Non-pigmented ciliary epithelial cell (primary cell): ENCODE results near the gene PIM2.

ENCODE experiments used
- DNase-seq: peaks from one replicate; pipeline ENCODE4 v3.0.0-alpha.2; 2010; ENCODE audit warnings: low read depth

PIM2 gene

DNA sequence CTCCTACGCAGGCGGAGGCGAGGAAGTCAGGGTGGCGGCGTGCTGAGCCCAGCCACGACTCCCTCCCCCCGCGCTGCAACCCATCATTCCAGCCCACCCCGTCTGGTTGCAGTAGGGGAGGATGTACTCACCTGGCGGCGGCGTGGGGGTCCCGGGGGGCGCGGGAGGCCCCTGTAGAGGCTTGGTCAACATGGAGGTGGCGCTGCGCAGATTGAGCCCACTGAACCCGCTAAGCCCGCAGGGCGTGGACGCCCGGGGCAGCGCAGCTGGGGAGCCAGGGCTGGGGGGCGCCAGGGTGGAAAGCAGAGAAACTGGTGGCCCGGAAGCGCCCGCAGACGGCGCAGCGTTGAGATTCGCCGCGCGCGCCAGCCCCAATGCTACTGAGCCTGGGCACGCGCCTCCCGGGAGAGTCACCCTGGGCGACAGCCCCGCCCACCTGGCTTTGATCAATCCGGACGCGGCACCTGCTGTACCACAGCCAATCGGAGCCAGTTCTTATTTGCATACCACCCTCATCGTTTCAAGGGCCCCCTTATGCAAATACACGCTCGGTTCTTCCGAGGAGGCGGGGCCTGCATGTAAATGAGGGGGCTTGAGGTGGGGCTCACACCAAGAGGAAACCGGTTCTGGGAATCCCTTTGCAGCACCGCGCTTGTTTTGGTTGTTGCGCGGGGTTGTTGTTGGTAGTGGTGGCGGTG, at the start of gene PIM2:
TSS of gene PIM2 (minus strand) at position 382 of the 698 bp plus-strand sequence. CDS start at position 192, 190 bp downstream.
- no peak for DNase-seq

- no peak for DNase-seq
Measured at GRCh38 chrX:48968377-48968776, 49.6 kb upstream of the PIM2 start.

GRCh38 chrX:48966796-48967579, 48.2 kb upstream of the PIM2 start:
- no peak for DNase-seq

- no peak for DNase-seq
Measured at GRCh38 chrX:48965959-48966358, 47.1 kb upstream of the PIM2 start.

GRCh38 chrX:48961585-48962091, 42.8 kb upstream of the PIM2 start:
- no peak for DNase-seq

DNA sequence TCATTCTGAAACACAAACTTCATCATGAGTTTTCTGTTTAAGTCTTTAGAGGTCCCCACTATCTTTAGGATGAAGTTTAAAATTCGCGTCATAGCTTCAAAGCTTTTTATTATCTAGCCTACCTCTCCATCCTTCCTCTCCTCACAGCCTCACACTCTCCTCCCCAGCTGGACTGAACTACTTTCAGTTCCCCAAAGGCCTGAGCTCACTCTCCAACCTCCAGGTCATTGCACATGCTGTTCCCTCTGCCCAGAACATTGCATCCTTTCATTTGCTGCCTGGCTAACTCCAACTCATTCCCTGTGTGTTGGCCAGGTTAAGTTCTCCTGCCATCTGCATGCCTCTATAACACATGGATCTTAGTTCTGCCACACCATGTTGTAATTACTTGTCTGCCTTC, 41.5 kb upstream of the PIM2 start:
- no peak for DNase-seq

GRCh38 chrX:48958635-48959094, 39.8 kb upstream of the PIM2 start:
- DNase-seq, result no peak

DNA sequence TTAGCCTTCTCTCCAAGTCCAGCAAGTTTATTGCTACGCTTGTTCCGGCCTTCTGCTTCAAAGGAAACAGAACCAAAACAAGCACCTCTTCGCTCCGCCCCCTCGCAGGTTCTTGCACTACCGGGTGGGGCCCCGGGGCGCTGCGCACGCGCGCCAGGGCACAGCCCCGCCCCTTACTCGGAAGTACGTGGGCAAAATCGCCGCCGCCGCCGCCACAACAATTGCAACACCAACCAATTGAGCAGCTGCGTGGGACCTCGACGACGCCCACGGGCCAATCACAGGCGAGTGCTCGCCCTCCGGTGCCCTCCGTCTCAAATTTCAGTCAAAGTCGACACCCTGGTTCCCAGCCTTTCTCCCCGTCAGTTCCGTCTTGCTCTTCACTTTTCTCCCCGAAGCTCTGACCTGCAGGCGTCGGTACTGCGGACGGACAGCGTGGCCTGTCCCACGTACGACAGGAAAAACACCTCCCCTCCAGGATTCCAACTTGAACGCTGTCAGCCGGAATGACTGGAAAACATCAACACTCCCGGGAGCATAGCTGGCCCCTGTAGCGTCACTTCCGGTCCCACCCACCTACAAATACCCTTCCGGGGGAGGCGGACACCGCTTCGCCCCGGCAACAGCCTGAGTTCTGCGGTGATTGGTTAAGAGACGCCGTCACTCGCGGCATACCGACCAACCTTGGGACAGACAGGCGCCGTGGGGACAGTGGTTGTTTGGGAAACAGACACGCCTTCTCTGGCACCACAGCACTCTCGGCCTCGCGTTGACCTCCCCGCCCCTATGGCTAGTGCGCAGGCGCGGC, 39.2 kb upstream of the PIM2 start:
- peak; percentile 85 for DNase-seq

- DNase-seq, result no peak
Measured at GRCh38 chrX:48957477-48957826, 38.6 kb upstream of the PIM2 start, which contains the start of gene OTUD5. TSS of gene OTUD5 (minus strand) at chrX:48957607. CDS start at chrX:48957570, 37 bp downstream.

DNA sequence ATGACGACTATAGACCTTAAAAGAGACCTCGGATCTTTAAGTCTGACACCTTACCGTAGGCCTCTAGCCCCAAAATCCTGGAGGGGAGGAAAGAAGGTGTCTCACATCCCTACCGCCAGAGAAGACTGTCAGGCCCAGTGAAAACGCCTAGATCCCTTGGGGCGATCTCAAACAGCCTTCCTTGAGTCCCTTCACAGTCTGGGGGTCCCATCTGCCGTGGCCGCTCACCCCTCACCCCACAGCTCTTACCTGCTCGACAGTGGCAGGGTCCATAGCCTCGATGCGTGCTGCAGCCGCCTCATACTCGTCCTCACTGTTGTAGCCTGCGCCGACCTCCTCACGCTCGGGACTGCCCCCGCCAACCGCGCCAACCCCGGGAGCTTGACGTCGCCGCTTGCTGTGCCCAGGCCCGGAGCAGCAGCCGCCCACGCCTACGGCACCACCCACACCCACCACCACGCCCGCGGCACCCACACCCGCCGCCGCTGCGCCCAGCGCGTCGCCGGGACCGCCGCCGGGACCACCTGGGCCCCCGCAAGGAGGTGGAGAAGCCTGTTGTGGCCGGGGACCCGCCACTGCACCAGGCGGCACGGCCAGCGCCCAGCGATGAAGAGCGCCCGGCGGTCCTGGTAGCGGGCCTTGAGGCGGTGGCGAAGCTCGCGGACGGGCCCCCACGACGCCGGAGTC, 38.0 kb upstream of the PIM2 start:
- no peak for DNase-seq

- no peak for DNase-seq
Measured at GRCh38 chrX:48948589-48948988, 29.8 kb upstream of the PIM2 start.

DNA sequence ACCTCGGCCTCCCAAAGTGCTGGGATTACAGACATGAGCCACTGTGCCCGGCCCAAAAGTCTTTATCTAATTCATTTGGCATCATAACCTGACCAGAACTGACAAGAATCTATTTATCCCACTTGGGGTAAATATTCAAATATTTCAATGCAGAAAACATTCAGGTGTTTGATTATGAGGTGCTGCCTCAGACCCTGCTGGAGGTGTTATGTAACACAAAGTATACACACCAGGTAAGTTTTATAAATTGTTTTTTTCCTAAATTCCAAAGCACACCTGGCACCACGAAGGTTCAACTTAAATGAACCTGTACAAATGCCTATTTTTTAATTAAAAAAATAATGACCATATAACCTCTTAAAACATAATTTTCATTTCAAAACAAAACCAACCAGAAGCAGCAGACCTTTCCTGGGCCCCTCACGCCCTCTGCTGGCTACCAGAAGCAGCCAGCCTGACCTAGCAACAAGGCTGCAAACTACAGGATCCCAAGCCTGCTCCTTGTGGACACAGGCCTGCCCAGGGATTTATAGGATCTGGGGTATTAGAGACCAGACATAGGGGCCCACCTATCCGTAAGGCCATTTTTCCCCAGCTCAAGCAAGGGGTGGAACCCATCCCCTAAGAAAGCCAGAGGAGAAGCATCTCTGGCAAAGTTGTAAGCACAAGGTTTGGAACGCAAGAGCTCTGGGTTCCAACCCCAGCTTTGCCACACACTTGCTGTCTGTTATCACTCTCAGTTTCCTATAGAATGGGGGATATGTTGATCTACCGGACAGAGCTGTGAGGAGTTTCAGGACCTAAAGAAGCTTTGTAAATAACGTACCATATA, 26.9 kb upstream of the PIM2 start:
- no peak for DNase-seq

DNA sequence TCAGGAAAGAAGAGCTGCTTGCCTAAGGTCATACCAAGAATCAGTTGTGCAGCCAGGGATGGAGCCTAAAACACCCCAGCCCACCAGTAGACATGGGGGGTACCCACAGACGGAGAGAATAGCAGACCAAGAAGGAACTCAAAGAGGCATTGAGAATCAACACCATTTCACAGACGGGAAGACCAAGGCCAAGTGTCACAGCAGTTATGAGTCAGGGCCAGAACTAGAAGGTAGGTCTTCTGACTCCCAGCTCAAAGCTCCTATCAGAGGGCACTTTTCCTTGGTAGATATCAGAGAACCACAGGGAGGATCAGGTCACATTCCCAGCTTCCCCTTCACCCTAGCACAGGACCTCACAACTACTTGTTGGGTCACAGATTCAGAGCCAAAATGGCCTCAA, 24.1 kb upstream of the PIM2 start:
- DNase-seq, result no peak

DNA sequence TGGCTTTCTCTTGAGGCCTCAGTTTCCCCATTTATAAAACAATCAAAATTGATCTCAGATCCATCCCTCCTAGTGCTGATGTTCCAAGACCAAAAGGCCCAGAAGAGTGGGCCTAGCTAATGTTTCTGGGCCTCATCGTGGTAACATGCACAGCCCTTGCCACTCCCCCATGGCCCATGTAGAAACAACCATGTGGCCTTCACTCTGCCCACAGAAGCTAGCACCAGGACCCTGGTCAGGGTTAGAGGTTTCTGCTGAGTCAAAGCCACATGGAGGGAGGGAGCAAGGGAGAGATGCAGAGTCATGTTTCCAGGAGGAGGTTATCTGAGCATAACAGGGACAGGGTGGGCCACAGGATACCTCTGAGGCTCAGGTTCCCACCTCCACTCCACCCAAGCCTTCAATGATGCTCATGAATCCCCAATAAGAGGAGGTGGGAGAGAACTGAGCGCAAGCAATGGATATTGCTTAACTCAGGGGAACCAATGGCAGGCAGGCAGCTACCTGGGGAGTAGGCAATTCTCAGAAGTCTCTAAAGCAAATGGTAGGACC, 21.7 kb upstream of the PIM2 start:
- DNase-seq, result no peak

DNA sequence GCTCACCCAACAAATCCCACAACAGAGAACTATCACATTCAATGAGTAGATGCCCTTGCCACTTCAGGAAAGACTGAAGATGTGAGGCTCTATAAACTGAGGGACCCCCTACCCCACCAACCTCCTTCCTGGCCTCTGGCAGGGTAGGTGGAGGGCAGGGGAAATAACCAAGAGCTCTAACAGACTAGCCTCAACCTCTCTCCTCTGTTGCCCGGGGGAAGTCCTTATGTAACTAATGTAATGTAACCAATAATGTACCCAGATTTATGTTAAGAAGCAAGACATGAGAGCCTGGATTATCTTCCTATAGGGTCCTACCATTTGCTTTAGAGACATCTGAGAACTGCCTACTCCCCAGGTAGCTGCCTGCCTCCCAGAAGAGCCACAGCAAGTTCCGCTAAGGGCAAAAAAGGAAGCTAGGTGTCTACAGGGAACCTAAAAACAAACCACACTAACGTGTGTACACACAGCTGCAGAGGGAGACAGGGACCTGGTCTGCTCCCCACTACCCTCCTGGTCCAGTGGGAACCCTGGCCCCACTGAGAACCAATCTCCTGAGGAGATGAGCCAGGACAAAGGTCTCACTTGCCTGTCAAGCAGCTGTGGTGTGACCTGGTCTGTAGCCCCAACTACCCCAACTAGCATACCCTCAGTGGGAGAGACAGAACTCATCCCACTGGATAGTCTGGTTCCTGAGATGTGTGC, 20.9 kb upstream of the PIM2 start:
- no peak for DNase-seq

GRCh38 chrX:48938721-48939425, 20.0 kb upstream of the PIM2 start:
- no peak for DNase-seq

DNA sequence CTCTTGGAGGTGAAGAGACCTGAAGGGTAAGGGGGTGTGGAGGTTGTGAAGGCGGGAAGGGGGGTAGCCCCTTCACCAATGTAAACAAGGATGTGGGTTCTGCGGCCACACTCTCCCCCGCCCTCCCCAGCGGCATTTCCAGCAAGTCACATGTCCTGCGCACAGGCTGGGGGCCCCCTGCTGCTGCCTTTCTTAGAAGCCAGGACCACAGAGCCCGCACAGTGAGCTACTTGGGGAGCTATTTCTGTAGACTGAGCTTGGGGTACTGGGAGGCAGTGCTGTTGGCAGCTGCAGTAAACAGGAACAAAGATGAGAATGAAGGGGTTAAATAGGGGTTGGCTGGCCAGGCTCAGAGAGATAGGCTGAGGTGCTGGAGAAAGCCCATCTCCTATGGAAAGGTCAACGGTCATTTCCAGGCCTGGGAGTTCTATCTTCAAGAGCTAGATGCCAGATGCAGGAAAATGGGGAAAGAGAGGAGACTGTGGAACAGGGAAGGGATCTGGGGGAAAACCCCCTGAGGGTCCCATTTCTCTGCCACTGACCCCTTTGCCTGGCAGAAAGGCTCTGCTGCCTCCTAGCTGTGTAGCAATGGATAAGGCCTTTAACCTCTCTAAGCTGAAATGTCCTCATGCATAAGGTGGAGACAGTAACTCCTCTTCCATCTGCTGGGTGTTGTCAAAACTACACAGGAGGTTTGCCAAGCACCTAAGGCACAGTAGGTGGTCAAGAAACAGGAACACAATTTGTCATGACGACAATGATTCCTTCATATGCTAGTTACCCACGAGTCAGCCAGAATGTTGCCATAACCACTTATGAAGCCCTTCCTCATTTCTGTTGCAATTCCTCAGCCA, 18.5 kb upstream of the PIM2 start:
- no peak for DNase-seq

- no peak for DNase-seq
Measured at GRCh38 chrX:48936429-48937053, 17.7 kb upstream of the PIM2 start.
